NB4 (cell line): ENCODE measurements around the gene SCN8A.

Source experiments
- MYC ChIP-seq: IDR thresholded peaks from 2 replicates; pipeline ENCODE4 v1.6.1; 2011; ENCODE audit warnings: low read depth, low read length
- POLR2A ChIP-seq: IDR thresholded peaks from 2 replicates; pipeline ENCODE4 v1.6.1; 2011; ENCODE audit warnings: mild to moderate bottlenecking; ENCODE audit not compliant: insufficient read length; ENCODE audit errors: extremely low read depth
- TF ChIP-seq, protein P1 (sequence below): IDR thresholded peaks from one replicate; pipeline ENCODE4 v1.5.1; 2012; ENCODE audit warnings: low read depth, low read length
- TF ChIP-seq, protein P2 (sequence below): IDR thresholded peaks from 2 replicates; pipeline ENCODE4 v1.6.1; 2011; ENCODE audit warnings: low read depth, low read length

DNA sequence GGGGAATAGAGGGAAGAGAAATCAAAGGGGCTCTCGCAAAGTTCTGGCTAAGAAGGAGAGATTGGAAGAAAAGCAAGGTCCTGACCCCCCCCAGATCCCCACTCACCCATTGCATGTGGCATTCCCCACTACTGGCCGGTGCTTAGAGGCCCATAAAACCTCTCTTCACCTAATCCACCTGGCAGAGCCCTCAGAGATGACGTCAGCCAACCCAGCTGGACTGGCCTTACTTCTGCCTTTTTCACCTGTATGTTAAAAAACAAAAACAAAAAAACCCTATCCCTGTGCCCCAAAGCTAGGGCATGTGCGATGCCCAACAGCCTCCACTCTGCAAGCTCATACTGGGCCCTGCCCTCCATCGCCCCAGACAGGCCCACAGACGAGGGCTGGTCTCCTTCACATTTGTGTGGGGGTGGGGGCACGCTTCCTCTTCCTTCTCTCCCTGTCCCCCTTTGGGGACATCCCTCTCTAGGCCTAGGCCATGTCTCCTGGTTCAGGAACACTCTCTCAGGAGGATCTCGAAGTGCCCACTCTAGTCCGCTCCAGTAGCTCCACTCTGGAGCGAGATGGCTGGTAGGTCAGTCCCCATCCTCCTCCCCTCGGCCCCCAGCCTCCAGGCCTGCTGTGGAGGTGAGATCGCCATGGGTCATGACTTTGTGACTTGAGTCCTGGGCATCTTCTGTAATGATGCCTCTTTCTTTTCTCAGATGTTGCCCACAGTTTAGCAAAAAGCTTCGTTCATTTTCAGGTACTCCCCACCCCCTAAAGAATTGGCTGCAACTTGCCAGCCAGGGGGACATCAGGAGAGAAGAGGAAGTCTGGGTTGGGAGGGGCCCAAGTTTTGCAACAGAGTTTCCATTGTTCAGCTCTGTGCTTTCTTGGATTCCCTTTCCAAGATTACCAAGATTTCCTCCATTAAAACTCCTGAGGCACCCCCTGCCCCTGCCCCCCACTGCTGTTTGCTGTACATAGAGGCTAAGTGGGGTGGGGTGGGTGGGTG lies 220.5 kb downstream of the SCN8A start:
- TF ChIP-seq, protein P1, sequence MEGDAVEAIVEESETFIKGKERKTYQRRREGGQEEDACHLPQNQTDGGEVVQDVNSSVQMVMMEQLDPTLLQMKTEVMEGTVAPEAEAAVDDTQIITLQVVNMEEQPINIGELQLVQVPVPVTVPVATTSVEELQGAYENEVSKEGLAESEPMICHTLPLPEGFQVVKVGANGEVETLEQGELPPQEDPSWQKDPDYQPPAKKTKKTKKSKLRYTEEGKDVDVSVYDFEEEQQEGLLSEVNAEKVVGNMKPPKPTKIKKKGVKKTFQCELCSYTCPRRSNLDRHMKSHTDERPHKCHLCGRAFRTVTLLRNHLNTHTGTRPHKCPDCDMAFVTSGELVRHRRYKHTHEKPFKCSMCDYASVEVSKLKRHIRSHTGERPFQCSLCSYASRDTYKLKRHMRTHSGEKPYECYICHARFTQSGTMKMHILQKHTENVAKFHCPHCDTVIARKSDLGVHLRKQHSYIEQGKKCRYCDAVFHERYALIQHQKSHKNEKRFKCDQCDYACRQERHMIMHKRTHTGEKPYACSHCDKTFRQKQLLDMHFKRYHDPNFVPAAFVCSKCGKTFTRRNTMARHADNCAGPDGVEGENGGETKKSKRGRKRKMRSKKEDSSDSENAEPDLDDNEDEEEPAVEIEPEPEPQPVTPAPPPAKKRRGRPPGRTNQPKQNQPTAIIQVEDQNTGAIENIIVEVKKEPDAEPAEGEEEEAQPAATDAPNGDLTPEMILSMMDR, result no peak
- TF ChIP-seq POLR2A, result no peak
- TF ChIP-seq, protein P2, sequence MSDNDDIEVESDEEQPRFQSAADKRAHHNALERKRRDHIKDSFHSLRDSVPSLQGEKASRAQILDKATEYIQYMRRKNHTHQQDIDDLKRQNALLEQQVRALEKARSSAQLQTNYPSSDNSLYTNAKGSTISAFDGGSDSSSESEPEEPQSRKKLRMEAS, result no peak
- TF ChIP-seq MYC, result no peak
